GM23338 (cell line): ENCODE results near the gene DNTTIP2. TPM values are rescaled to one million over a fixed set of nuclear protein-coding genes. Genes with fewer than 3 reads are reported as not detected.

Source experiments
- ATAC-seq: fragments of 200-7000 bp; cut with Tn5 transposase; 3 replicates; pipeline ENCODE4 v1.9.1; 2020
- DNase-seq: peaks from one replicate; pipeline ENCODE4 v3.0.0-alpha.2; 2015; ENCODE audit warnings: low spot score
- H2AFZ ChIP-seq: fragments of 200-600 bp; sonication (generic); 2 replicates; pipeline ENCODE4 v1.8.0; 2016; ENCODE audit warnings: antibody characterized with exemption, mild to moderate bottlenecking, moderate library complexity
- H3F3A ChIP-seq: fragments of 200-600 bp; sonication (generic); replicated peaks from 2 replicates; pipeline ENCODE4 v1.8.0; 2017; ENCODE audit warnings: antibody characterized with exemption, mixed run types, low read depth
- H3K27ac ChIP-seq: fragments of 200-600 bp; sonication (generic); 2 replicates; pipeline ENCODE4 v1.6.1; 2016; ENCODE audit warnings: low read depth
- H3K27me3 ChIP-seq: fragments of 200-600 bp; sonication (generic); 2 replicates; pipeline ENCODE4 v1.8.0; 2016; ENCODE audit warnings: mild to moderate bottlenecking, mixed run types, moderate library complexity; ENCODE audit not compliant: insufficient read depth
- H3K36me3 ChIP-seq: fragments of 200-600 bp; sonication (generic); 2 replicates; pipeline ENCODE4 v1.8.0; 2016; ENCODE audit warnings: mild to moderate bottlenecking; ENCODE audit not compliant: insufficient read depth
- H3K4me1 ChIP-seq: fragments of 200-600 bp; sonication (generic); 2 replicates; pipeline ENCODE4 v1.8.0; 2016; ENCODE audit warnings: mild to moderate bottlenecking, moderate library complexity; ENCODE audit not compliant: insufficient read depth
- H3K4me2 ChIP-seq: fragments of 200-600 bp; sonication (generic); 2 replicates; pipeline ENCODE4 v1.7.1; 2017; ENCODE audit warnings: mixed run types
- H3K4me3 ChIP-seq: fragments of 200-600 bp; sonication (generic); 2 replicates; pipeline ENCODE4 v1.6.1; 2016; ENCODE audit warnings: mixed run types
- H3K79me2 ChIP-seq: fragments of 200-600 bp; sonication (generic); replicated peaks from 2 replicates; pipeline ENCODE4 v1.8.0; 2017; ENCODE audit warnings: mild to moderate bottlenecking; ENCODE audit not compliant: insufficient read depth
- H3K9me2 ChIP-seq: fragments of 200-600 bp; sonication (generic); 2 replicates; pipeline ENCODE4 v1.8.0; 2017; ENCODE audit not compliant: insufficient read depth
- H4K20me1 ChIP-seq: fragments of 200-600 bp; sonication (generic); replicated peaks from 2 replicates; pipeline ENCODE4 v1.8.0; 2017; ENCODE audit warnings: mild to moderate bottlenecking; ENCODE audit not compliant: insufficient read depth
- H3K27ac Mint-ChIP-seq: 2 replicates; pipeline ENCODE4 v1.8.0; 2020; ENCODE audit warnings: inconsistent platforms, mild to moderate bottlenecking, moderate library complexity, mixed read lengths
- H3K27me3 Mint-ChIP-seq: 3 replicates; pipeline ENCODE4 v1.8.0; 2022; ENCODE audit warnings: low read depth, mild to moderate bottlenecking, moderate library complexity, mixed read lengths, inconsistent platforms; ENCODE audit not compliant: insufficient read depth, poor library complexity
- H3K36me3 Mint-ChIP-seq: 3 replicates; pipeline ENCODE4 v1.8.0; 2021; ENCODE audit warnings: low read depth, mild to moderate bottlenecking, inconsistent platforms, moderate library complexity, mixed read lengths
- H3K4me1 Mint-ChIP-seq: 3 replicates; pipeline ENCODE4 v1.8.0; 2020; ENCODE audit warnings: mild to moderate bottlenecking, inconsistent platforms, mixed read lengths
- H3K4me3 Mint-ChIP-seq: 3 replicates; pipeline ENCODE4 v1.8.0; 2021; ENCODE audit warnings: moderate library complexity, mild to moderate bottlenecking, inconsistent platforms, mixed read lengths
- H3K9me3 Mint-ChIP-seq: 3 replicates; pipeline ENCODE4 v1.8.0; 2020; ENCODE audit warnings: moderate library complexity, mild to moderate bottlenecking, inconsistent platforms, mixed read lengths
- CREB1 ChIP-seq: fragments of 250-450 bp; sonication (Bioruptor Pico); IDR thresholded peaks from 2 replicates; pipeline ENCODE4 v1.5.0; 2020; ENCODE audit warnings: low read depth, mild to moderate bottlenecking, moderate library complexity
- CTCF ChIP-seq, 2 experiments: fragments of 200-600 bp in 1 of 2; sonication (generic) in 1 of 2; conservative IDR thresholded peaks; 2 replicates each; pipeline versions ENCODE4 v1.5.1 to v1.6.1; 2016 to 2017; ENCODE audit warnings: antibody characterized with exemption in 2 of 2, low read depth in 2 of 2, mild to moderate bottlenecking in 2 of 2, moderate library complexity in 1 of 2
- ETS1 ChIP-seq: IDR thresholded peaks from 2 replicates; pipeline ENCODE4 v1.6.1; 2016; ENCODE audit warnings: antibody characterized with exemption
- EZH2 ChIP-seq: fragments of 200-600 bp; sonication (generic); IDR thresholded peaks from one replicate; pipeline ENCODE4 v1.8.0; 2017; ENCODE audit warnings: antibody characterized with exemption, mild to moderate bottlenecking, low read depth; ENCODE audit not compliant: unreplicated experiment
- EZH2phosphoT487 ChIP-seq: fragments of 200-600 bp; sonication (generic); IDR thresholded peaks from one replicate; pipeline ENCODE4 v1.8.1; 2018; ENCODE audit warnings: antibody characterized with exemption; ENCODE audit not compliant: unreplicated experiment
- JUNB ChIP-seq: IDR thresholded peaks from one replicate; pipeline ENCODE4 v1.6.1; 2016; ENCODE audit warnings: antibody characterized with exemption; ENCODE audit not compliant: unreplicated experiment
- NANOG ChIP-seq: IDR thresholded peaks from 2 replicates; pipeline ENCODE4 v1.6.1; 2016; ENCODE audit warnings: antibody characterized with exemption, borderline replicate concordance
- POLR2AphosphoS5 ChIP-seq: IDR thresholded peaks from 2 replicates; pipeline ENCODE4 v1.6.1; 2016; ENCODE audit warnings: antibody characterized with exemption, low read depth
- STAT1 ChIP-seq: IDR thresholded peaks from one replicate; pipeline ENCODE4 v1.6.1; 2016; ENCODE audit warnings: antibody characterized with exemption; ENCODE audit not compliant: unreplicated experiment
- ZNF114 ChIP-seq: fragments of 250-450 bp; sonication (Bioruptor Pico); IDR thresholded peaks from 2 replicates; pipeline ENCODE4 v1.5.0; 2020; ENCODE audit warnings: mild to moderate bottlenecking, moderate library complexity
- ZNF331 ChIP-seq: fragments of 250-450 bp; sonication (Bioruptor Pico); IDR thresholded peaks from 2 replicates; pipeline ENCODE4 v1.5.0; 2020; ENCODE audit warnings: low read depth, mild to moderate bottlenecking, moderate library complexity
- ZNF462 ChIP-seq: fragments of 250-450 bp; sonication (Bioruptor Pico); IDR thresholded peaks from 2 replicates; pipeline ENCODE4 v1.5.0; 2020; ENCODE audit warnings: mild to moderate bottlenecking, moderate library complexity
- polyA plus RNA-seq: library from polyadenylated mRNA; unstranded; fragments of >200 nt; fragmentation: Nextera tagmentation; extraction: Ambion mirVana; gene quantifications from 2 replicates; pipeline ENCODE4 v1.2.1, GENCODE V29; 2016
- total RNA-seq: library from RNA; depleted of rRNA; stranded (reverse); fragments of >200 nt; shearing (Covaris generic); gene quantifications from 2 replicates; pipeline ENCODE4 v1.2.3, GENCODE V29; 2014

DNTTIP2 gene
- total and polyA plus RNA-seq, 2 experiments from 2014 or later, result 48.1 to 91.3 TPM

- TF ChIP-seq CTCF (conservative IDR thresholded peaks at IDR 0.05; ENCODE audit: low read depth in 2 of 2) (peak; percentile 68 to 69), ZNF331 (CRISPR knock-in tag) (no peak), STAT1 (no peak), EZH2 (no peak), JUNB (no peak)
Observed at GRCh38 chr1:93874025-93874651, 4.9 kb downstream of the DNTTIP2 start (continued).

DNA sequence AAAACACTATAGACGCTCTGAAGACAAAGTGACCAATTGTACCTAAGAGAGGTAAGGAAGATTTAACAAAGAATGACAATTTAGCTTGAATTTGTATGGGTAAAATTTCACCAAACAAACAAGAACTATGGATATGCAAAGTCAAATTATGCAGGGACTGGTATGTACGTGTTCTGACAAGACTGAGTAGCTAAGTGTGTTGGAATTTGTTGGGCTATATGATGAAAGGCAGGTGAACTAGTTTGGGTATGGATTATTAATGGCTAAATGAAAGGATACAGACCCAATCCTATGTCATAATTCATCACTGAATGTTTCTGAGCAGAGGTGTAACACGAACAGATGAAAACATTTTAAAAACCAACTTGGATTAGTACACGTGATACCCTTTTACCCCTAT lies 7.6 kb downstream of the DNTTIP2 start:
- Mint-ChIP-seq H3K36me3 (peaks cover 81% of the 10 kb centered on the region), H3K9me3 (no peaks in the 10 kb centered on the region), H3K27me3 (no peaks in the 10 kb centered on the region), H3K4me3 (no peak overlapping the region), H3K27ac (no peak overlapping the region), H3K4me1 (peaks cover 3% of the 10 kb centered on the region)
- Histone ChIP-seq H4K20me1 (peaks cover 16% of the 10 kb centered on the region), H3K9me2 (no peaks in the 10 kb centered on the region), H3K36me3 (peaks cover 64% of the 10 kb centered on the region), H3K4me1 (no peaks in the 10 kb centered on the region; the same call in 1 of the 2 replicates), H3F3A (0 out of 2 replicates have a peak, but pooled peaks cover 5% of the 10 kb centered on the region), H3K27me3 (no peaks in the 10 kb centered on the region), H2AFZ (no peak overlapping the region), H3K4me2 (no peak overlapping the region), H3K27ac (no peak overlapping the region), H3K4me3 (no peak overlapping the region), H3K79me2 (peaks cover 9% of the 10 kb centered on the region)
- no peak for DNase-seq
- no peak for ATAC-seq
- TF ChIP-seq CREB1 (CRISPR knock-in tag) (no peak), POLR2AphosphoS5 (no peak), ZNF114 (CRISPR knock-in tag) (no peak), EZH2 (no peak), CTCF (conservative IDR thresholded peaks at IDR 0.05; ENCODE audit: low read depth in 2 of 2) (no peak), ZNF331 (CRISPR knock-in tag) (no peak), ETS1 (no peak), STAT1 (no peak), EZH2phosphoT487 (no peak), NANOG (no peak), JUNB (no peak), ZNF462 (no peak)
